Stimulated activated CD4-positive, alpha-beta T cell treated with anti-CD3 and anti-CD28 coated beads, Interleukin-15, amount 100 ng/mL, for 1 hour (primary cell): ENCODE data around the gene ELL.

Experiments used
- DNase-seq, 2 donors: peaks; one replicate each; pipeline ENCODE4 v3.0.0-alpha.2; 2020; ENCODE audit warnings: low read depth in 1 of 2, low spot score in 1 of 2

ELL gene

GRCh38 chr19:18506101-18506930 is 15.6 kb downstream of the ELL start:
- no peak for DNase-seq

- no peak for DNase-seq
These were observed 16.8 kb downstream of the ELL start for GRCh38 chr19:18504886-18505610.

GRCh38 chr19:18503971-18504885 is 17.6 kb downstream of the ELL start:
- DNase-seq: no peak

DNA sequence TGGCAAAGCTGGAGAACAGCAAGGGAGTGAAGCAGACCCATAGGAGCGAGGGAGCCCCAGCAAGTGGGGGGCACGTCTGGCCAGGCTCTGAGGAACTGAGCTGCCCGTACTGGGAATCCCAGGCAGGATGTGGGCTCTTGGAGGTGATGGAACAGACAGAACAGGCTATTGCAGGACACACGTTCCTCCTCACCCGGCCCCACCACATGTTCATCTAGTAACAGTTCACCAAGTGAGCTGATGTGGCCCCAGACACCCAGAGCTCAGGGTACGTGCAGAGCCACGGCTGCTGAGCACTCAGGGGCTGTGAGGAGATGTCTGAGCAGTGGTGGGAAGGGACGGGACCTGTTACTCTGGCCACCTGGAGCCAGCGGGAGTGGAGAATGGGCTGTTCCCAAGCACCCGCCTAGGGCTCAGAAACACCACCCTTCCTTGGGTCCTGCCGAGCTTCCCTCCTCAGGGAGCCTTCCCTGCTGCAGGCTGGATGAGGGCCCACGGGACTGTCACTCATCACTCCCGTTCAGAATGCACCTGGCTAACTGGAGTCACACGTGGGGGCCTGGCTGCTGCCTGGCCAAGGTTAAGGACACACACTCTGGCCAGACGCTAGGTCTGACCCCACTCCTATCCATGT is 18.4 kb downstream of the ELL start:
- no peak for DNase-seq

DNA sequence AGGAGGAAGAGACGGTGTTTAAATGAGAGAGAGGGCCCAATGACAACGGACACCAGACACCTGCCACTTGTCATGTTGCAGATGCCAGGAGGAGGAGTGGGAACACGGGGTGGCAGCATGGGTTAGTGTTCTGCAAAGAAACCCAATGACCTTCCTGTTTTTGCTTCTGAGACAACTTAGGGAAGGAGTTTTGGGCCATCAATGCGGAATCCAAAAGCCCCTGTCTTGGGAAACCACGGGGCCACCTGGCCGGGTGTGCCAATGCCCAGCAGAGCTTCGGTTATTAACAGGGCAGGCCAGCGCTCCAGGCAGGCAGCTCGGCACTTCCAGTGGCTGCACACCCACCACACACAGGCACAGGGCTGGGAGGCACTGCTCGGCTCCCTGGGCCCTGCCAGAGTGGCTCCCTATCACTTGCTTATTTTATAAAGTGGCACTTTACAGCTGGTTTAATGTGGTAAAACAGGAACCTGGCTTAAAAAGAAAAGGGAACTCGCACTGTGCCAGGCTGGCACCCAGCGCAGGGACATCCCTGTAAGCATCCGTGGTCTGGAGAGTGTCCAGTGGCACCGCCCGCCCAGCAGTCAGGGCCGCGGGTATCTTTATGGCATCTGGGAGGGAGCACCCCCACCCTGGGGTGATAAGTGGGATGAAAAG is 19.1 kb downstream of the ELL start:
- DNase-seq: no peak

GRCh38 chr19:18502246-18502637 is 19.6 kb downstream of the ELL start:
- DNase-seq: no peak

GRCh38 chr19:18501832-18502231 is 20.0 kb downstream of the ELL start:
- no peak for DNase-seq

- DNase-seq: no peak
These were observed 20.5 kb downstream of the ELL start for GRCh38 chr19:18501351-18501750.

GRCh38 chr19:18500799-18501198 is 21.1 kb downstream of the ELL start:
- DNase-seq: no peak

- DNase-seq: no peak
These were observed 21.5 kb downstream of the ELL start for GRCh38 chr19:18500376-18500775.

GRCh38 chr19:18499055-18499775 is 22.7 kb downstream of the ELL start:
- no peak for DNase-seq

DNA sequence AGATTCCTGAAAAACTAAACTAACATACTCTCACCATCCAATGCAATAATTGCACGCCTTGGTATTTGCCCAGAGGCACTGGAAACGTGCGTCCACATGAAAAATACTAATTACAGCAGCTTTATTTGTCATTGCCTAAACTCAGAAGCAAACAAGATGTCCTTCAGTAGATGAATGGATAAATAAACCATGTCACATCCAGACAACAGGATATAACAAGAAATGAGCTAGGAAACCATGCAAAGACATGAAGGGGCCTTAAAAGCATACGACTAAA is 25.0 kb downstream of the ELL start:
- DNase-seq: no peak

GRCh38 chr19:18496167-18496979 is 25.5 kb downstream of the ELL start:
- DNase-seq: peak in 1 of 2 donors; percentile 46

GRCh38 chr19:18495204-18495911 is 26.5 kb downstream of the ELL start:
- DNase-seq: no peak

DNA sequence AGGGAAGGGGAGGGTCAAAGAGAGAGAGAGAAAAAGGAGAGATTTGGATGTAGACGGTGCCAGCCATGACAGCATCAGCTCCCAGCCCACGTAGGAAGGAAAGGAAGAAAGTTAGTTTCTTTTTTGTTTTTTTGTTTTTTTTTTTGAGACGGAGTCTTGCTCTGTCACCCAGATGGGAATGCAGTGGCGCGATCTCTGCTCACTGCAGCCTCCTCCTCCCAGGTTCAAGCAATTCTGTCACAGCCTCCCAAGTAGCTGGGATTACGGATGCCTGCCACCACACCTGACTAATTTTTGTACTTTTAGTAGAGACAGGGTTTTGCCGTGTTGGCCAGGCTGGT is 27.6 kb downstream of the ELL start:
- DNase-seq: no peak

GRCh38 chr19:18493440-18494266 is 28.2 kb downstream of the ELL start:
- DNase-seq: no peak

DNA sequence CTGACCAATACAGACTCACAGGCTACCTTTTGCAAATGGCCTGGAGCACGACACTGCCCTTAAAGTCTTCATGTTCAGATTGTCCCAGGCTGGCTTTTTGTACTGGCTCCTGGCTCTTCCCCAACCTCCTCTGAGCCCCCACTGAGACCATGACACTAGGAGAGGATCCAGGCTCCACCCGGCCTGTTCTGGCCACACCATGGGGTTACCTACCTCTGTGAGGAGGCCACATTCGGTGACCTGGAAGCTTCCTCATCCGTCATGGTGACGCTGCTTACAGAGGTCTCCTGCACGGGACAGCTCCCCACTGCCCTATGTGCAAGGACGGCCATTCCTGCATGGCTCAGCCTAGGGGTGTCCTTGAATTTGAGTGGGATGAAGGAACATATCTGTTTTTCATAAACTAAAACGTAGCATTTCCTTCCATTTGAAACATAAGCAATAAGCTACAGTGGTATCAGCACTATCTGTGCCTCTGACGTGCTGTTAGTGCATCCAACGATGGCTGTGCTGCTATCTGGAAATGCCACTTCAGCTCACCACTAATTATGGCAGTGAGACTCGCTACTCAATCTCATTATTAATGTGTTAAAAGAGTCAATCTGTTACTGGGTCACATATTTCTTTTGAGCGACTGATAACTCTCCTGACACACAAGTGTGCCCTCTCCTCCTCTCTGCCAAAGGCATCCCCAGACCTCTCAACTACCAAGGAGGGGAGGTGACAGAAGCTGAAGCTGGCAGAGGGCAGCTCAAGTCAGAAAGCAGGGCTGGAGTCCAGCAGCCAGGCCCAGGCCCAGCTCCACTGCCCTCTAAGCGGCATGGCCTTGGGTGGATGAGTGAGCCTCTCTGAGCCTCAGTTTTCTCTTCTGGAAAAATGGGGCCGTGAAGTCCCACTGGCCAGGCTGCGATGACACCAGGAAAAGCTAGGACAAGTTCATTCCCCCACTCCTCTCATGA is 29.6 kb downstream of the ELL start:
- DNase-seq: no peak
